Activated naive CD4-positive, alpha-beta T cell treated with anti-CD3 and anti-CD28 coated beads for 36 hours (primary cell): ENCODE results near the gene WNT16. TPM values are rescaled to one million over a fixed set of nuclear protein-coding genes. Genes with fewer than 3 reads are reported as not detected.

ENCODE experiments used
- CTCF ChIA-PET: fragments of 350-600 bp; sonication (Branson Sonifier 250); formaldehyde crosslinking; loops from one replicate; lab custom pipeline; 2021; ENCODE audit warnings: antibody characterized with exemption; lab: Charles Lee
- DNase-seq: peaks from one replicate; pipeline ENCODE4 v3.0.0-alpha.2; 2020
- H3K27ac Mint-ChIP-seq: one replicate; pipeline ENCODE4 v1.8.0; 2021; ENCODE audit warnings: mild to moderate bottlenecking, mixed read lengths
- H3K27me3 Mint-ChIP-seq: one replicate; pipeline ENCODE4 v1.8.0; 2021; ENCODE audit warnings: low read depth, mixed read lengths
- H3K36me3 Mint-ChIP-seq: one replicate; pipeline ENCODE4 v1.8.0; 2021; ENCODE audit warnings: low read depth, mixed read lengths
- H3K4me1 Mint-ChIP-seq: one replicate; pipeline ENCODE4 v1.8.0; 2021; ENCODE audit warnings: low read depth, mixed read lengths
- H3K4me3 Mint-ChIP-seq: one replicate; pipeline ENCODE4 v1.8.0; 2021; ENCODE audit warnings: mild to moderate bottlenecking, moderate library complexity, mixed read lengths
- H3K9me3 Mint-ChIP-seq: one replicate; pipeline ENCODE4 v1.8.0; 2021; ENCODE audit warnings: mixed read lengths
- intact Hi-C: fragments of 100-400 bp; cut with micrococcal nuclease; formaldehyde crosslinking; loops from one replicate; pipeline ENCODE4 v1.15.1; 2023
- total RNA-seq, 2 experiments: library from RNA; stranded (reverse); gene quantifications; one replicate each; pipeline ENCODE4 v1.2.3, GENCODE V29; 2021

The WNT16 gene
- total RNA-seq, 2 experiments from 2014 or later: not detected

DNA sequence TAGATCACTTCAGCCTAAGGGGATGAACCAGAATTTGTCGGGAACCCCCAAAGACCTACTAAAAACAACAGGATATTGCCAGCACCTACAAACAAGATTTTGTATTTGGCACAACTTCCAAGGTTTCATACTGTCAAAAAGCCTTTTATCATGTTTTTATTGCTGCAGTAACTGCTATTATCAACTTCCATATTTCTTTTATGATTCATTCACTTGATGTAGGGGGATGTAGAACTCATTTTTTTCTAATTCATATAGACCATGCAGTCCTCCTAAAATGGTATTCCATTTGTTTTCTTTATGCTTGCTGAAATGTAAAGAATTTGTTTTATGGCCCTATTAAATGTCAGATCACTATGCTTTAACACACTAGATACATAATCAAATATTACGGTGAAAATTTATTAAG is 30.0 kb upstream of the WNT16 start:
- H3K27me3 Mint-ChIP-seq: peaks cover 13% of the 10 kb centered on the region
- DNase-seq: no peak
- H3K4me3 Mint-ChIP-seq: no peak overlapping the region
- intact Hi-C loops: no loop called here
- H3K4me1 Mint-ChIP-seq: no peaks in the 10 kb centered on the region
- H3K9me3 Mint-ChIP-seq: no peaks in the 10 kb centered on the region
- no peak overlapping the region for H3K27ac Mint-ChIP-seq
- CTCF ChIA-PET: interaction anchor here (0.6 kb wide), 1 partner anchor 24 kb away, joined by 3 read pairs; no protein-coding TSS in a partner anchor
- H3K36me3 Mint-ChIP-seq: no peaks in the 10 kb centered on the region

DNA sequence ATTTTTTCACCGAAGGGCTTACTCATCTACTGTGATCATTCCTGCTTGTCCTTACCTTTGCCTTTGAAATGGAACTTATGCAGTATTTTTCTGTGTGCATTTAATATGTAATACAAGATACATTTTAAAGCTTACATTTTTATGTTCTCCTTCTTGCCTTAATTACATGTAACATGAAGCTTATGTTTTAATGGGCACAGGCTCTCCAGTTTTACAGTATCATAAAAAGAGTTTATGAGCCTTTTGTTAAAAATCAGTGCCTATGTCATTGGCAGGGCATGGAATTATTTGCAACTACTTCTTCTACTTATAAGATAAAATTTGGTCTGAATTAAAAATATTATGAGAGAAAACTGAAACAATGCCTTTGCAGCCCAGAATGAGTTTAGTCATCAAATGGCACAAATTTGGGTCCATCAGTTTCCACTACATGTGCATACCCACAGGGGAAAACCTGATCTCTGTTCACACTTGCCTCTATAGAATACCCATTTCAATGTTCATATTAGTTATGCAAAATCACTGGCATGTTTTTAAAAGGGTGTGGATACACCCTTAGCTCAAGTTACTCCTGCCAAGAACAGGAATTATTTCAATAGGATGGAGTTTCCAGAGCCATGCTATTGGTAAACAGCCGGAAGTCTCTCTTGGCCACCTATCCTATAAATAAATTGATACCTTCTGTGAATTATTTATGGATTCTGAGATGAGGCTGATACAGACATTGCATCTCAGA is 27.9 kb upstream of the WNT16 start:
- Mint-ChIP-seq H3K4me3 (no peak overlapping the region), H3K27ac (no peak overlapping the region), H3K27me3 (peaks cover 14% of the 10 kb centered on the region), H3K36me3 (no peaks in the 10 kb centered on the region), H3K4me1 (no peaks in the 10 kb centered on the region), H3K9me3 (no peaks in the 10 kb centered on the region)
- CTCF ChIA-PET: no interaction called here
- no peak for DNase-seq
- intact Hi-C loops: no loop called here

- intact Hi-C loops: no loop called here
Measured at GRCh38 chr7:121301446-121302213, 27.2 kb upstream of the WNT16 start.

GRCh38 chr7:121302214-121302745 is 26.5 kb upstream of the WNT16 start:
- Mint-ChIP-seq H3K4me1 (peaks cover 9% of the 10 kb centered on the region), H3K27ac (no peak overlapping the region), H3K27me3 (peaks cover 17% of the 10 kb centered on the region), H3K4me3 (no peak overlapping the region), H3K9me3 (no peaks in the 10 kb centered on the region), H3K36me3 (no peaks in the 10 kb centered on the region)
- CTCF ChIA-PET: interaction anchor here (0.5 kb wide), 1 partner anchor 1241 kb away, joined by 3 read pairs; no protein-coding TSS in a partner anchor
- no peak for DNase-seq
- intact Hi-C loops: no loop called here

More at GRCh38 chr7:121301446-121302213, 27.2 kb upstream of the WNT16 start:
- DNase-seq: no peak
- Mint-ChIP-seq H3K9me3 (no peaks in the 10 kb centered on the region), H3K27ac (no peak overlapping the region), H3K36me3 (no peaks in the 10 kb centered on the region), H3K4me1 (peaks cover 4% of the 10 kb centered on the region), H3K4me3 (no peak overlapping the region), H3K27me3 (peaks cover 14% of the 10 kb centered on the region)
- CTCF ChIA-PET: no interaction called here

GRCh38 chr7:121303422-121304101 is 25.2 kb upstream of the WNT16 start:
- H3K9me3 Mint-ChIP-seq: no peaks in the 10 kb centered on the region
- H3K27ac Mint-ChIP-seq: no peak overlapping the region
- no peak overlapping the region for H3K4me3 Mint-ChIP-seq
- CTCF ChIA-PET: no interaction called here
- H3K4me1 Mint-ChIP-seq: peaks cover 9% of the 10 kb centered on the region
- no peak for DNase-seq
- intact Hi-C loops: no loop called here
- H3K27me3 Mint-ChIP-seq: peaks cover 15% of the 10 kb centered on the region
- H3K36me3 Mint-ChIP-seq: no peaks in the 10 kb centered on the region

DNA sequence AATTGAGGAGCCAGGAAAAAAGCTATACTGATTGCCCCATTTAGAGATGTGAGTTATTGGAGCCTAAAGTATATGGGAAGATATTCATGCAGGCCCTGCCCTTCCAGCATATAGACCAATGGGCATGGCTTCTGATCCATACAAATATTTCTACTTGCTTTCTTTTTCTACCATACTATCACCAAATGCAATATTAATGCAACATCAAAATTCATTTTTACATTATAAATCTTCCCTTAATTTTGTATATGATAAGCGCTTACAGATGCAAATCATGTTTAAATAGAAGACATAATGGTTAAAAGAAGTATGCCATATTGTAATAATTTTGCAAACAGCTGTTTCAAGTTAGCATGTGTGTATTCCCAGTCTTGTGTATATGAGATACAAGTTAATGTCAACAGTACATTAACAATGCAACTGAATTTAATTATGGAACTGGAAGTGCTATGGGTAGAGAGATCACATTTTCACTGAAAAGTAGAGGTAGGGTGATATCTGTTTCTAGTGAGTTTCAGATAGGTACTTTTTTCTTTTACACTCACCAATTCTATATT is 24.6 kb upstream of the WNT16 start:
- Mint-ChIP-seq H3K36me3 (no peaks in the 10 kb centered on the region), H3K9me3 (no peaks in the 10 kb centered on the region), H3K4me1 (peaks cover 9% of the 10 kb centered on the region), H3K4me3 (no peak overlapping the region), H3K27ac (no peak overlapping the region), H3K27me3 (peaks cover 18% of the 10 kb centered on the region)
- no peak for DNase-seq
- intact Hi-C loops: no loop called here
- CTCF ChIA-PET: no interaction called here

DNA sequence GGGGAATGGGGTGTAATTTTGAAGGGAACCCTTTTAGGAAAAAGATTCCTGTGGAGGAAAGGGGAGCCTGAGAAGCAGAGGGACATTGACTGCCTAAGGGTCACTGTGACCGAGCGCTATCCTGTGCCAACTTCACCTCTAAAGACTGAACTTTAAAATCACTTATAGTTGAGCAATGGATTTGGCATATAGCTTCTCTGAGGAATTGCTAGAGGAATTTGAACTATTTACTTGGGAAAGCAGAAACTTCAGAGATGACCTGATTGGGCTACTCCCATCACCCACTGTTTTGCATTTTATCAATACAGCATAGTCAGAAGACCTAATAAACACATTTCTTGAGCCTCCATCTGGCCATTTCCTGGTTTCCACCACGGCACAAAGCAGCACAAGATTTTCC is 23.7 kb upstream of the WNT16 start:
- no peak for DNase-seq
- H3K9me3 Mint-ChIP-seq: no peaks in the 10 kb centered on the region

DNA sequence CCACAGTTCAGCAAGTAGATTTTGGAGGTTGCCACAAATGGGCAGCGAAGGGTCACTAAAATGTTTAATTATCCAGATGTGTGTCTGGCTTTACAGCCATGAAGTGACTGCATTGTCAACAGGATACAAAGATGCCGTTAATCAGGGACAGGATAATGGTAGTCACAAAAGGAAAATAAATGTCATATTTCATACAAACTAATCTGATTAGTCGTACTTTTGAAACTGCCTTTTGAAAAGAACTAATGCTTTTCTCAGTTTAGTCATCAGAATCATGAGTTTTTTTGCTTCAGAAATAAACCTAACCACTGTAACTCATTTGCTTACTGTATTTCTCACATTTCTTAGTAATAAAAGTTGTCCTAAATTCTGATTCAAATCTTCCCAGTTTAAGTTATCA is 22.2 kb upstream of the WNT16 start:
- Mint-ChIP-seq H3K9me3 (peaks cover 1% of the 10 kb centered on the region), H3K4me3 (no peak overlapping the region), H3K27ac (no peak overlapping the region), H3K4me1 (peaks cover 9% of the 10 kb centered on the region), H3K27me3 (peaks cover 22% of the 10 kb centered on the region), H3K36me3 (no peaks in the 10 kb centered on the region)
- CTCF ChIA-PET: no interaction called here
- intact Hi-C loops: no loop called here
- DNase-seq: no peak

More for the DNA sequence above, 23.7 kb upstream of the WNT16 start:
- no peak overlapping the region for H3K4me3 Mint-ChIP-seq
- H3K27ac Mint-ChIP-seq: no peak overlapping the region
- H3K36me3 Mint-ChIP-seq: no peaks in the 10 kb centered on the region
- CTCF ChIA-PET: no interaction called here
- intact Hi-C loops: no loop called here
- peaks cover 9% of the 10 kb centered on the region for H3K4me1 Mint-ChIP-seq
- H3K27me3 Mint-ChIP-seq: peaks cover 21% of the 10 kb centered on the region

GRCh38 chr7:121307021-121307574 is 21.7 kb upstream of the WNT16 start:
- Mint-ChIP-seq H3K4me1 (peaks cover 9% of the 10 kb centered on the region), H3K27me3 (peaks cover 21% of the 10 kb centered on the region), H3K4me3 (no peak overlapping the region), H3K27ac (no peak overlapping the region), H3K36me3 (no peaks in the 10 kb centered on the region), H3K9me3 (peaks cover 1% of the 10 kb centered on the region)
- DNase-seq: no peak
- intact Hi-C loops: no loop called here
- CTCF ChIA-PET: interaction anchor here (0.6 kb wide), 1 partner anchor 1909 kb away, joined by 3 read pairs; no protein-coding TSS in a partner anchor

DNA sequence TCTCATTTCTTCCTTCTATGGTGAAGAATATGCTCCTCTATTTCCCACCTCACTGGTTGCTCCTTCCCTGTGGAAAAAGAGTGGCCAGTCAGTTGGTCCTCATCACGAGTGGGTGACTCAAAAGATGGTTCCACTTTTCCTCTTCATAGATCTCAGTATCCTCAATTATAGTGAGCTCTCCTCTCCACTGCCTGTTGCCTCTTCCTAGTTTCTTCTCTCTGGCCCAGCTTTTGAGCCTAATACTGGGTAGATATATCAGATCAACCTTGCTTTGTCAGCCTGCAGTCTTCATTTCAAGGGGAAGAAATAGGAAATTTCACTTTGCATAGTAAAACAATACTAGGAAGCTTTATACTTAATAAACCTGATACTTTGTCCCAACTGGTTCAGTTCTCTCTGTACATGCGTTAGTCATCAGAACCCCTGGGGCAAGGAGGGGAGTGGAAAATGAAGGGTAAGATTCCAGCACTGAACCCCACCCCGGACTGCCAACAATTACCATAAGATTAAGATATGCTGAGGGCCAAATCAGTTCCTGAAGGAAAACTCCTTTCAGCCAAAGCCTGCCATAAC is 15.5 kb upstream of the WNT16 start:
- Mint-ChIP-seq H3K4me1 (no peaks in the 10 kb centered on the region), H3K36me3 (no peaks in the 10 kb centered on the region), H3K9me3 (peaks cover 1% of the 10 kb centered on the region), H3K4me3 (no peak overlapping the region), H3K27ac (no peak overlapping the region), H3K27me3 (peaks cover 21% of the 10 kb centered on the region)
- intact Hi-C loops: no loop called here
- no peak for DNase-seq
- CTCF ChIA-PET: interaction anchor here (1.4 kb wide), 1 partner anchor 11 kb away, joined by 3 read pairs; no protein-coding TSS in a partner anchor

- Mint-ChIP-seq H3K9me3 (peaks cover 1% of the 10 kb centered on the region), H3K27ac (no peak overlapping the region), H3K4me3 (no peak overlapping the region), H3K4me1 (no peaks in the 10 kb centered on the region), H3K27me3 (peaks cover 18% of the 10 kb centered on the region), H3K36me3 (no peaks in the 10 kb centered on the region)
- DNase-seq: no peak
- CTCF ChIA-PET: interaction anchor here (1.4 kb wide), 1 partner anchor 10 kb away, joined by 3 read pairs; no protein-coding TSS in a partner anchor
- intact Hi-C loops: no loop called here
Measured at GRCh38 chr7:121313793-121314676, 14.8 kb upstream of the WNT16 start.
